Stimulated activated CD4-positive, alpha-beta T cell treated with anti-CD3 and anti-CD28 coated beads, Interleukin-4, amount 100 ng/mL, for 1 hour (primary cell): ENCODE results near the gene ZBTB7C.

Source experiments
- DNase-seq: peaks from one replicate; pipeline ENCODE4 v3.0.0-alpha.2; 2020

ZBTB7C gene

DNA sequence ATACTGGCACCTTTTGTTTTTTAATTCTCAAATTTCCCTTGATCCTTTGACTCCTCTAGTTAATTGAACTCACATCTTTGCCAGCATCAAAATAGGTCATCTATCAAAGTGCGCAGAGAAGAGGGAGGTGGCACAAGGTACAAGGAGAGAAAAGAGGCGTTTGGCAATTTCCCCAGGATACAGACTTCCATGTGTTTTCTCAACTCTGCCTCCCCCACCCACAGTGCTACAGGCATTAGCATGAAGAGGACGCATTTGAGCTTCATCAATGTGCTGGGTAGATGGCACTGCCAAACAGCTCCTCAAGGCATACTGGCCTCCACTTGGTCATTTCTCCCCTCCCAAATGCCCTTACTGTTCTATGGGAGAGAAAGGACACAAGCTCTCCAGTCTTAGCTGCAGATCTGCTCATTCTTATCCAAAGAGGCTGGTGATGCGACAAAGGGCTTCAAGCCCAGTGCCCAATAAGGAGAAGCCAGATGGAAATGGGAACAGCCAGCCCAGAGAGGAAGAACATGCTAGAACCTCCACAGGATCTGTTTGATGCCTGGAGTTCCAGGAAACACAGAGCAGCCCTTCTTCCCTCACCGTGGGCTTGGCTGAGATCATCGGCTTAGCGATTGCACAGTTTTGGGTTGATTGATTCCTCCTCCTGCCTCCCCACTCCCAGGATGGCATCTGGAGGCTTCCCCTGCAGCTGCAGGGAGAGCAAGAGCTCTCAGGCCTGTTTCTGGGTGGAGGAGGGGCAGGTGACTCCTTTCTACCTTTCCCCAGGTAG lies 334.1 kb downstream of the ZBTB7C start:
- DNase-seq, result no peak

DNA sequence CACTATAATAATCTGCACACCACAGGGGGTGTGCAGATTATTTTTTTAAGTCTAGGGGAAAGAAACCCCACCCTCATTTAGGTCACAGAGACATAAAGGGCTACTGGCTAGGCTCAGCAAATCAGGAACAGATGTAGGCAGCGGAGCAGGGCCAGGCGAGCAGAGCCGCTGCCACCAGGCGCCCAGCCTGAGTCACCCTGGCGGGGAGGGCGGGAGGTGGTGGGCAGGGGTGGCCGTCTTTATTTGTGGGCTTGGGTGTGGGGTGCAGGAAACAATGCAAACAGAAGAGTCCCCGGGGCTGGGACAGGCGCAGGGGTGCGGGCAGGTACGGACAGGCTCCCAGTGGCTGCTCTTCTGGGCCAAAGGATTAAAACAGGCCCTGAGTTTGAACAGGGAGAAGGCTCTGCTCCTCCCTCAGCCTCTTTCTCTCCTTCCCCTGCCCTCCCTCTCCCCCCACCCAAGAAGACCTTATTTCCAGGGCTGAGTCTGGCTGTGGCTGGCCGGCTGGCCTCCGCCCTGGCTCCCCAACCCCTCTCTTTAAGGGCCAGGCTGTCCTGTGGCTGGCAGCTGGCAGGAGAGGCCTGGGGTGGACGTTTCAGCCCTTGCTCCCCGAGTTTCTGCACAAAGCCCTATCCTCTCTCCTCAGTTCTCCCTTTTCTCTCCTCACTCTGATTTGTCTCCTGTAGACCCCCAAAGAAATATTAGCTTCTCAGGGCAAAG lies 335.8 kb downstream of the ZBTB7C start:
- no peak for DNase-seq

DNA sequence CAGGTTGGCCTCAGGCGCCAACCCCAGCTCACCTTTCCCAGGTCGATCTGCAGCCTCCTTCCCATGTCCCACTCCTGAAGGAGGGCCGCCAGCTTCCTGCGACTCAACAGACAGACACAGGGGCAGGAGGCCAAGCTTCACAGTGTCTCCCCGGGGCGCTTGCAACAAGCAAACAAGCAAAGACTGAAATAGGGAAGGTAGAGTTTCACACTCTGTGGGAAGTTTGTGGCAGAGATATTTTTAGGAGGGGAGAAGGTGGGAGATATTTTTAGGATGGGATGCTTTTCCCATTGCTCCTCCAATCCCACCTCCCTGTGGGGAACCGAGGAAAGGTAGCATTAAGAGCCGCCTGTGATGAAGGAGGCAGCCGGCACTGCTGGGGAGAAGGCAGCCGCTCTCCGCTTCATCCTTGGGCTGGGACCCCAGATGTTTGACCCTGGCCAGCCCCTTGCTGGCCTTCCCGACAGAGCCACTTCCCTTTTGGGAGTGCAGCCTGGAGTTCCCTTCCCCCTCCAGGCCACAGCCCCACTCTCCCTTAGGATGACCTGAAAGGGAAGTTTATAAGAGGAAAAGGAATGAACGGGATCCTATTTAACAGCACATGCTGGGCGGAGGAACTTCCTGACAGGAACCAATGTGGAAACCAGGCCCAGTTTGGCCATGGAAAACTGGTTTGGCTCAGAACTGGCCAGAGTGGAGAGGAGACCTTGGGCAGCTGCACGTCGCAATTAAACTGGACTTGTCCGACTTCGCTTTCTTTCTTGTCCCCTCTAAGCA lies 336.6 kb downstream of the ZBTB7C start:
- no peak for DNase-seq

DNA sequence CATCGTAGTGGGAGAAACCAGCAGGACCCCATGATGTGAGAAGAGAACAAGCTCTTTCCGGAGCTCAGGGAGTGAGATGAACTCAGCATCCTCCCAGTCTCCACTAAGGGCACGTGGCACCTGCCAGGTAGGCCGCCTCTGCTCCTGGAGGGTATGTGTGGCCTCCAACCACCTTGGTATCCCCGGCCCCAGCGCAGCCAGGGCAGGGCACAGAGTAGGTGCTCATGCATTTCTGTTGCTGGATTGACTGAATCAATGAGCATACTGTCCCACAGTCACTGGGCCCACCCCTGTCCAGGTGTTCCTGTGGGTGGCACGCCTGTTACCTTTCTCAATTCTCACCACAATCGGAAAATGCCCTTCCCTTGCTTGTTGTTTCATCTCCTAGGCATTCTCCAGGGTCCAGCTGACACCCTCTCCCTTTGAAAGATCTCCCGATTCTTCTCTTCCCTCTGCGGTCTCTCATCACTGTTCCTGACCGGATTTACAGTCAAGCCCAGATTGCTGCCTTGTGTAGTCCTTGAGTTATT lies 340.2 kb downstream of the ZBTB7C start:
- DNase-seq, result no peak

DNA sequence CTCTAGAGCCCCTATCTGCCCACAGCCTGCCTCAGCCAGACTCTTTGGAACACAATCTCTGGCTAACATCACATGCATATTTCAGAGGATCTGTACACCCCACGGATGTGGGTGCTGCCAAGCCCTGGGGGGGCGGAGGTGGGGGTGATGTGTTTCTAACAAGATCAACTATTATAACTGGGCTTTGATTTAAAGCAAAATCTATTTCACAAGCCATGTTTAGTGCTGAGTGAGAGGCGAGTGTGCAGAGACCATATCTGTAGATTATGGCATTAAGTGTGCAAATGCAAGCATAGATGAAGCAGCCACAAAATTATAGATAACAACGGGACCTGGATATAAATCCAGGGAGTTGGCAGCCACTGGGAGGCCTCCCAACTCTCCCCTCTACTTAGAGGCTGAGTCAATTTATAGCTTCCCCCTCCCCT lies 342.9 kb downstream of the ZBTB7C start:
- DNase-seq, result no peak

DNA sequence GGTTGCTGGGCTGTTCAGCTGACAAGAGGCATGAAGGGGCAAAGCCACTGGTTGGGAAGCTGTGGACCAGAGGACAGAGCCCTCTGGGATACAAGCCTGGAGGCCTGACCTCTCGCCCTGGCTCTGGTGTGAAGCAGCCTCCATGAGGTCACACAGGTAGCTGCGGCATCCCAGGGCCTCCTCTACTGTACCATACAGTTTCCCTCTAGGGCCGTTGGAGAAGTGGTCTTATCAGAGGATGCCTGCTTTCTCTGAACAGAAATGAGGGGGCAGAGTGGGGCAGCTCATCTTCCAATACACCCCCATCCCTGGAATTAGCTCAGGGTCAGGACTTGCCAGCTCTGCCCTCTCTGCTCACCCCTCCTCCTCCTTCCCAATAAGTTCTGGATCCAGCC lies 343.6 kb downstream of the ZBTB7C start:
- DNase-seq, result no peak

DNA sequence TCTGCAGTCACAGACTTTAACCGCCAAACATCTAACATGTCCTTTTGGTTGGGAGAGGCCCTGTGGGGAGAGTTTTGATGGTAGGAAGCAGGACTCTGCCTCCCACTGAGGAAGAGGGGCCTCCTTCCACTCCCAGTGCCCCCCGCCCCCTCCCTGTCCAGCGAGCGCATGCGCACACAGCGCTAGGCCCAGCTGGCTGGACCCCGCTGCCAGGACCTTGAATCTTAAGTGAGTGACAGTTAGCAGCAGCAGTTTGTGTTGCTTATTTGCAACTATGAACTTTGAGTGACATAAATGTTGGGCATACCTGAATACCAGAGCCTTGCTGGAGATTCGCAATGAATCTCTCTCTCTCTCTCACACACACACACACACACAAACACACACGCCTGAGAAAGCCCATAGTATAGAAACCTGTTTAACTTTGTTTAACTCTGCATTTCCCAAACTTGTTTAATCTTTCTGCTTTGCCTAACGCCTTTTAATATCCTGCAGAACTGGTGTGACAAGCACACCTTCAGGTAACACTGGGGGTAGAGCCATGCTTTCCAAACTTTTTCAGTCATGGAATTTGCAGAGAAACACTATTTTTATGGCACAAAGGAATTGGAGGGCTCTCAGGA lies 344.1 kb downstream of the ZBTB7C start:
- DNase-seq, result no peak

DNA sequence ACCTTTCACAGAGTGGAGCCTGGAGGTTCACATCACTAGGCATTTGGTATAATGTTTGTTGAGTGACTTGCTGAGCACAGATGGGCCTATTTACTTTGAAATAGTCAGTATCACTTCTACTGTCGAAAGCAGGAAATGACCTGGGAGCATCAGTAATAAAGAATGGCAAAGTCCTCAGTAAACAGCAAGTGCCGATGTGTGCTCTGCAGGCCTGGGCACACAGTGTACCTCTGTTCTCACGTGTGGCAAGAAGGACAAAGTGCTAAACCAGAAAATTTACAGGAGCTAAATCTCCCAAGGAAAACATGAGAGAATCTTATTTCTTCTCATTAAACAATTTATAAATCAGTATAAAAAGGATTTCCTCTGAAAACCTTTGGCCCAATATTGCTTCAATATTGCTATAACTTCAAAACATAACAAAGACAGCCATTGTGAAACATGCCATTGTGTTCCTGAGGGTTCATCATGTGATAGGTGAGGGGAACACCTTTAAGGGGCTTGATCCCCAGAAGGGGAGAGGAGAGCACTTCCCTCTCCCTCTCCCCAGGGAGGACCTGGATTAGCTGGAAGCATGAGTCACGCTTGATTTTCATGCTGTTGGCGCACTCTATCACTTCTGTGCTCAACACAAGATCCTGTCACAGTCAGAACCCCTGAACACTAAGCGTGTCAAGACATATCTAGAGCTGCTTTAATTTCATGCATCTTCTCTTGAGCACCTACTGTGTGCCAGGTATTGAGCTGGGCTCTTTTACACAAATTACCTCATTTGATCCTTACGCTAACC lies 347.2 kb downstream of the ZBTB7C start:
- DNase-seq, result no peak

DNA sequence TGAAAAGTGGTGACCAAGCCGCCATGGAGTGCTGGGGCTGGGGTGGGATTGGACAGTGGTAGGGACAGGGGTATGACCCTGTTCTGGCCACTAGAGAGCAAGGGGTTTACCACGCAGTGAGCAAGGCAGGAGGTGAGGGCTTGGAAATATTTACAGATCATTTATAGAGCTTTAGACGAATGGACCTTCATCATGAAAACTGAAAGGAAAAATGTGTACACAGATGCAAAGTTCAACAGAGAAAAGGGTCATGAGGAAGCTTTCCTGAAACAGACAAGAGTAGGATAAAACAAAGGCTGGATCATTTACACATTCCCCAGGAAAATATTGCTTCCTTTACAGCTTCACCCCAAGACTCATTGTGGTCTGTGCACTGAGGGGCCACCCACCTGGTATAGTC lies 348.2 kb downstream of the ZBTB7C start:
- no peak for DNase-seq

DNA sequence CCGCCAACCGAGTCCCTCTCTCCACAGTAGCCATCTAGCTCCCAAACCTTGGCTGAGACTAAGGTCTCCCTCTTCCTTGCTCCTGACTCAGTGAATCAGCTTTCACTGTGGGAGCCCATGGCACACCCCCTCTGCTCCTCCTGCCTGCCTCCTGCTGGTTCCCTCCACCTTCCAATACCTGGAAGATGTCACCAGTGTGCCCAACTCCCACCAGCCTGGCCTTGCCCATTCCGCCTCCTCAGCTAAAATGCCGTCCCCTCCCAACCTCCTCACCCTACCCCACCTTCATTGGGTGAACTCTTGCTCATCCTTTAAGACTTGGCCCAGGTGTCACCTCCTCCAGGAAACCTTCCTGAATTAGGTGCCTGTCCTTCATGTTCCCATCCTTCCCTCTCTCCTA lies 348.8 kb downstream of the ZBTB7C start:
- no peak for DNase-seq

DNA sequence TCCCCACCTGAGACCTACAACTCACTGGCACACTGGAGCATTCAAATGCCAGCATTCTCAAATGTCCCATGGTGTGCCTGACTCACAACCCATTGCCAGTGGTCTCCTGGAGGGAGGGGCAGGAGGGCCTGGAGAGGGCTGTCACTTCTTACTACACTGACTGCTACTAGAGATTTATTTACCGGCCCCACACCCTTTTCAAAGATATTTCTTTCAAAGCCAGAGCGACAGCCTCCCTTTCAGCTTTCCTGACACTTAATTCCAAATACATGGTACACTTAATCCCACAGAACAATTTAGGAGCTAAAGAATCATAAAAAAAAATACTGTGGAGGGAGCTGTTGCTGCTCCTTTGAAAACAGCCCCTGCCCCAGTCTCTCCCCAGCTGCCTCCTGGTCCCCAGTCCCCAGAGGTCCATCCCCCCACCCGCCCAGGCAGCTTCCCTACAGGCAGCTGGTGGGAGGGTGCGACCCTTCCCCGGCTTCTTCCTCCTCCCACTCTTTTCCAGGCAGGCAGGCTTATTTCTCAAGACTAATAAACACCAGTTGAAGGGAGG lies 349.6 kb downstream of the ZBTB7C start:
- no peak for DNase-seq

DNA sequence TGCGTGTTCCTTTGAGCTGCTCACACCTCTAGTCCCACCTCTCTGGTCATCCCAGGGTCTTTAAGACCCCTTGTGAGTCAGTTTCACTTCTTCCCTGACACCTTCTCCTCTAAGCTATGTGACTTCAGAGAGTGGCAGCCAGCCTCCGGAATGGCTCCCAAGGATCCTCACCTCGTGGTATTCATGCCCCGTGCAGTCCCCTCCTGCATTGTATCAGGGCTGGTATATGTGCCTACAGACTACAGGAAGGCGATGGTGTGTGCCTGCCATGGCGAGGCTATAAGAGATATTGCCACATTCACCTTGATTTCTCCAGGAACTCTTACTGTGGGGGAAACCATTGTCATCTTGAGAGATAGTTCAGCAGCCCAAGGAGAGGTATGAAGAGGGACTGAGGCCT lies 350.7 kb downstream of the ZBTB7C start:
- no peak for DNase-seq

DNA sequence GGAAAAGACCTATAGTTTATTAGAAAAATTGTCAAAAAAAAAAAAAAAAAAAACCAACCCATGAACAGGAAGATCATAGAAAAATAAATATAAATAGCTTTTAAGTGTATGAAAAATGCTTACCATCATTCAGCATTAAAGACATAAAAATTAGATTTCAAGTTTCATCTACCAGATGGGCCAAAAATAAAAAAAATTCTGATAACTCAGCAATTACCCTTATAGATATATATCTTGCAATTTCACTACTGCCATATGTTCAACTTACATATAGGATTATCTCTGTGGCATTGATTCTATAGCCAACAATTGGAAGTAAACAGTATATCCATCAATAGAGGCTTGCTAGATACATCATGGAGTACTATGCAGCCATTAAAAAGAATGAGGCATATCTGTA lies 352.2 kb downstream of the ZBTB7C start:
- no peak for DNase-seq

DNA sequence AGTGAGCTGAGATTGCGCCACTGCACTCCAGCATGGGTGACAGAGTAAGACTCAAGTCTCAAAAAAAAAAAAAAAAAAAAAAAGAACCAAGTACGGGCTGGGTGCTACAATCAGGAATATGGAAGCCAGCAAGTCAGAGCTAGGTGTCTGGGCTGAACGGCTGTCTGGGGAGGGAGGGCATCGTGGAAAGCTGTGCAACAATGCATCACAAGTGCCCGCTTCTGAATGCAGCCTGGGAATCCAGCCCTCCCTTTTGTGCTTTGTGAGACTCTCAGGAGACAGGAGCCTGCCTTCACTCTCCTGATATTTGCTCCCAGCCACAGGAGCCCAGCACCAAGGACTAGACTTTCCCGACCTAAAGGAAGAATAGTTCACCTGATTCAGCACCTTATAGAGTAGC lies 353.8 kb downstream of the ZBTB7C start:
- no peak for DNase-seq

DNA sequence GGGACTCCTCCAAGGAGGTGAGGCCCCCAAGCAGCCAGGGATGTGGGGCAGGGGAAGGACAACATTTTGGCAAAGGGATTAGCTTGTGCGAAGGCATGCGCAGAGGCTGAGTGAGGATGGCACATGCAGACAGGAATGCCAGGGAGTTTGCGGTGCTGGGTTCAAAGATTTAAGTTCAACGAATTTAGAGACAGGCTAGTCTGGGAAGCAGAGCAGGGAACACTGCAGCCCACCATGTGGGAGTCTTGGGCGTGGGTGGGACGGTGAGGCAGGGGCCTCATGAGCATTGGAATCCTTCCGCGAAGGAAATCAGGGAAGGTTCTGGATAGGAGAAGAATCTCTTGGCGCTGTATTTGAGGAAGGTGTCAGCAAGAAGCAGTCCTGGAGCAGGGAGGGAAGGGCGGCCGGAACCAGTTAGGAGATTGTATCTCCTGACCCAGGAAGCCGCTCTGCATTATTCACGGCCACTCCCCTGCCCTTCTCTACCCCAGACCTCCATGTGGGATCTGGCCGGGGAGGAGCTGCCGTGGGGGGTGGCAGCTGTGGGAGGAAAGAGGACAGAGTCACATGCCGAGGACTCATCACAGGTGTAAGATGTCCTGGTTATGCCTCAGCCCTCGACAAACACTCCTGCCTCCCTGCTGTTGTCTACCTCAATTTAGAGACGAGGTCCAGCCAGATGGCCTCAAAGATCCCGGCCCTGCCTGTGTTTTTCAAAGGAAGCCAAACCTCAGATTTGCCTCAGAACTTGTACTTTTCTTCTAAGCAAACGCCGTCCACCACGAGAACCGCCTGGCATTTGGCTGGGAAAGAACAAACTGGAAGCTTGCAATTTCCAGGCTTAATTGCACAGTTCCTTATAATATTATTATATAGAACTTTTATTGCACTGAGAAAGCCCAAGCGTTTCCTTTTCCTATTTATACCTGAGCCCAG lies 355.0 kb downstream of the ZBTB7C start:
- DNase-seq, result no peak

DNA sequence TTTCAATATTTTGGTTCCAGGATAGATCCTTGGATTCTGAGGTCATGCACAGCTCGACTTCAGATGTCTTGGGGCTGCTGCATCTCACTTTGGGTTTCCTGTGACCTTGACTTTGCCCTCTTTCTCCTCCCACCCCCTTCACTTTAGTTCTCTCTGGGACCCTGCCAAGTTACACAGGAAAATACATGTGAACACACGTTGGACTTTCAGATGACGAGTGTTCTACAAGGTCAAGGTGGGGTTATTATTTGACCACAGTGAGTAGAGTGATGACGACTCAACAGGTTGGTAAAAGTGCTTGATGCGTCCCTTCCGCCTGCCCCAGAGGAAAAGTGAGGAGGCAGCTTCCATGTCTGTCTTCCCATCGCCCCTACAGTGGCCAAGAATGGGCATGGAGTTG lies 356.3 kb downstream of the ZBTB7C start:
- DNase-seq, result no peak

DNA sequence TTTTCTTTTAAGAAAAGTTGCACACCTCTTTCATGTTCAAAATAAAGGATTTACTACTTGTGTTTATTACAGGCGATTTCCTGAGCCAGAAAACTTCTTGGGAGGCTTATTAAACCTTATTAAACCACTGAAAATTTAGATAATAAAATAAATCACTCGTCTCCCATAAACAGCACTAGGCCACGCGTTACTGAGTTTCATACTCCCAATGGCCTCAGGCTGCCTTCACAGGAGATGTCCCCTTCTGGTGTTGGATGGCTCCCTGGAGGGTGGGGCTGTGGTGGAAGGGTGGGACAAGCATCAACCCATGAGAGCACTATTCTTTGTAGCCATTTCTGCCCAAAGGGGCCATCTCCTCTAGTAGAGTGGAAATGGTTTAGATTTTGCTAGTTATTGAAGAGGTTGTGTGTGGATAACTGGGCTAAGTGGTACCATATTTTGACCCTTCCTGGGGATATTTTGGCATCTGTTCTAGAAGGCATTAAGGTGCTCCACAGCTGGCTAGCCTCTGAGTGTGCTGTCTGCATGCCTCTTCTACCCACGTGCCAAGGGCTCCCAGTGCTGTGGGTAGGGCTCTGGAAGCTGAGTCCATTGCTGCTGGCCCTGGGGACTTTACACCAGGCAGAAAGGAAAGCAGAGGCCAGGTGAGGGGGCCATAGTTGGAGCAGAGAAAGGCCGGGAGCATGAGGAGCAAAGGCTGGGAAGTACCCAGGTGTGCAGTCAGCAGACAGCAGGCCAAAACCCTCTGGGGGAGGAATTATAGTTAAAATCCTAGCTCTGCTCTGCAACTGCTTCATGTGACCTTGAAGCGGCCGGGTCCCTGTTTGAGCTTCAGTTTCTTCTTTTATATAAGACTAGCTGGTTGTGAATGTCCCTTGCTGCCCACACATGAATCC lies 357.0 kb downstream of the ZBTB7C start:
- no peak for DNase-seq

DNA sequence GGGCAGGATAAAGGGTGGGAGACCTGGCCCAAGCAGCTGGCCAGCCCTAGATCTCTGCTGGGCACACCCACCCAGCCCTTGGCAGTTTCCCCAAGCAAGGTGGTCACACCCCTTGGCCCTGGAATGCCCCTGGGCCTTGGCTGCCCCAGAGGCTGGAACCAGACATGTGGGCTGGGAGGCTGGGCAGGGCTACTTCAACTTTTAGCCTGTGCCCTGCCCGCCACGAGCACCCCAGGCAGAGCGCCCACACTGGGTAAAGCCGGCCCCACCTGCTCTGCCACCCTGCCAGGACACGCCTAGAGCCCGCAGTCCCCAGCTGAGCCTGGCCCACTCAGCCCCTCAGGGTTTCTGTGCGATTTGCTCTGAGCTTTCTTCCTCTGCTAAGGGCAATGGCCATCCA lies 359.0 kb downstream of the ZBTB7C start:
- no peak for DNase-seq

DNA sequence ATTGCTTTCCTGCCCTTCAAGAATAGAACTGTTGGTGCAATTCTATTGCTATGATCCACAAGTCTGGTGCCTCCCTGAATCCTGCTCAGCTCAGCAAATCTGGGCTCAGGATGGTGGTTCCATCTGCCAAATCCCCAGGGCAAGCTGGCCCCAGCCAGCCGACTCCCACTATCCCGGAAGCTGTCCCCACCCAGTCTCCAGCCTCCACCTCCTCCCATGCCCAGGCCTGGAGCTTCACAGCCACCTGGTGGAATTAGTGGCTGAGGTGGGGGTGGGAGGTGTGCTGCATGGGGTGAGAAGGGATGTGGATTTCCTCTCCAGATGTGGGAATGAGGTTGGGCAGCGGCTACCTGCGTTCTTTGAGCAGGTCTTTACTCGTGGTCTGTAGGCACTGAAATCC lies 359.4 kb downstream of the ZBTB7C start:
- no peak for DNase-seq

DNA sequence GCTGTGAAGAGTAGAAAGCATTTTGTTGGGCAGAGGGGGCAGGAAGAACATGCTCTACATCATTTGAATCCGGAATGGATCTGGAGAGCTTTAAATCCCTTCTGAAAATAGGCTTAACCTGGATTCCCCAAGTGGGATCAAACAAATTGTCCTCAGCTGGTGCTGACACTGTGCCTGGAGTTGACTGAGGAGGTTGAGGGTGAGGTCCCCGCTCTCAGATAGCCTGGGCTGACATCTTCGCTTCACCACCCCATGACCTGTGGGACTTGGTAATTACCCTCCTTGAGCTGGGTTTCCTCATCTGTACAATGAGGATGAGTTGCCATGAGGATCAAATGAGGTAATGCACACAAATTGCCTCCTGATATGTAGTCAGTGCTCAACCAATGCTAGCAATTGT lies 360.9 kb downstream of the ZBTB7C start:
- DNase-seq, result no peak
